ENCODE results near the gene MYO1G. TPM values are rescaled to one million over a fixed set of nuclear protein-coding genes. Genes with fewer than 3 reads are reported as not detected.

The MYO1G gene
- total RNA-seq, 6 experiments from 2014 or later = 0.92 to 4.5 (median 2.0) TPM

DNA sequence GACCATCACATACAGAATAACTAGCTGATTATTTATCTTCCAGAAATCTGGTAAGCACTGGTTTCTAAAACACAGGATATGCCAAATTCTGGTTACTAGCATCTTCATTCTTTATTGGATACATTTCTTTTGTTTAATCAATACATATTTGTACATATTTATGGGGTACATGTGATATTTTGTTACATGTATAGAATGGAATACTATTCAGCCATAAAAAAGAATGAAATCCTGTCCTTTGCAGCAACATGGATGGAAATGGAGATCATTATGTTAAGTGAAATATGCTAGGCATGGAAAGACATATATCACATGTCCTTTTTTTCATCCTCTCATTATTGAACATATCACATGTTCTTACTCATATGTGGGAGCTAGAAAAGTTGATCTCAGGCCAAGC lies 60.8 kb downstream of the MYO1G start:
- no peak overlapping the region for H3K4me3 ChIP-seq
- TF ChIP-seq, protein P1, sequence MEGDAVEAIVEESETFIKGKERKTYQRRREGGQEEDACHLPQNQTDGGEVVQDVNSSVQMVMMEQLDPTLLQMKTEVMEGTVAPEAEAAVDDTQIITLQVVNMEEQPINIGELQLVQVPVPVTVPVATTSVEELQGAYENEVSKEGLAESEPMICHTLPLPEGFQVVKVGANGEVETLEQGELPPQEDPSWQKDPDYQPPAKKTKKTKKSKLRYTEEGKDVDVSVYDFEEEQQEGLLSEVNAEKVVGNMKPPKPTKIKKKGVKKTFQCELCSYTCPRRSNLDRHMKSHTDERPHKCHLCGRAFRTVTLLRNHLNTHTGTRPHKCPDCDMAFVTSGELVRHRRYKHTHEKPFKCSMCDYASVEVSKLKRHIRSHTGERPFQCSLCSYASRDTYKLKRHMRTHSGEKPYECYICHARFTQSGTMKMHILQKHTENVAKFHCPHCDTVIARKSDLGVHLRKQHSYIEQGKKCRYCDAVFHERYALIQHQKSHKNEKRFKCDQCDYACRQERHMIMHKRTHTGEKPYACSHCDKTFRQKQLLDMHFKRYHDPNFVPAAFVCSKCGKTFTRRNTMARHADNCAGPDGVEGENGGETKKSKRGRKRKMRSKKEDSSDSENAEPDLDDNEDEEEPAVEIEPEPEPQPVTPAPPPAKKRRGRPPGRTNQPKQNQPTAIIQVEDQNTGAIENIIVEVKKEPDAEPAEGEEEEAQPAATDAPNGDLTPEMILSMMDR (IDR thresholded peaks at IDR 0.05) = no peak
- no peak for TF ChIP-seq POLR2A (IDR thresholded peaks at IDR 0.05)
- H3K27me3 ChIP-seq = no peaks in the 10 kb centered on the region
- ATAC-seq = no peak
- DNase-seq = no peak
- no peaks in the 10 kb centered on the region for H3K9me3 ChIP-seq
- no peak overlapping the region for H3K27ac ChIP-seq
- no peaks in the 10 kb centered on the region for H3K4me1 ChIP-seq
- intact Hi-C loops (cut with DNase I) = no loop called here
- H3K36me3 ChIP-seq = no peaks in the 10 kb centered on the region

DNA sequence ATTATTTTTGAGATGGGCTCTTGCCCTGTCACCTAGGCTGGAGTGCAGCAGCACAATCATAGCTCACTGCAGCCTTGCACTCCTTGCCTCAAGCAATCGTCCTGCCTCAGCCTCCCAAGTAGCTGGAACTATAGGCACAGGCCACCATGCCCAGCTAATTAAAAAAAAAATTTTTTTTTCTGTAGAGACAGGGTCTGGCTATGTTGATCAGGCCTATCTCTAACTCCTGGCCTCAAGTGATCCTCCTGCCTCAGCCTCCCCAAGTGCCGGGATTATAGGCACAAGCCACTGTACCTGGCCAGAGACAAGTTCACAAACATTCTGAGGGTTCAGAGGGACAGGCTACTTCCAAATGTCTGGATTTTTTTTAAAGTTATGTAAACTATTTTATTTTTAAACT lies 61.4 kb downstream of the MYO1G start:
- intact Hi-C loops (cut with DNase I) = no loop called here
- Histone ChIP-seq H3K27me3 (no peaks in the 10 kb centered on the region), H3K4me1 (no peaks in the 10 kb centered on the region), H3K27ac (no peak overlapping the region), H3K4me3 (no peak overlapping the region), H3K36me3 (no peaks in the 10 kb centered on the region), H3K9me3 (no peaks in the 10 kb centered on the region)
- TF ChIP-seq POLR2A (IDR thresholded peaks at IDR 0.05) = no peak
- TF ChIP-seq, protein P1 (IDR thresholded peaks at IDR 0.05) = no peak
- 87% methylated on average over 2 of the region's 2 CpGs for WGBS (ENCODE audit: insufficient coverage, low coverage, low lambda C conversion rate, missing lambda C conversion rate)
- ATAC-seq (no peak), DNase-seq (no peak)

DNA sequence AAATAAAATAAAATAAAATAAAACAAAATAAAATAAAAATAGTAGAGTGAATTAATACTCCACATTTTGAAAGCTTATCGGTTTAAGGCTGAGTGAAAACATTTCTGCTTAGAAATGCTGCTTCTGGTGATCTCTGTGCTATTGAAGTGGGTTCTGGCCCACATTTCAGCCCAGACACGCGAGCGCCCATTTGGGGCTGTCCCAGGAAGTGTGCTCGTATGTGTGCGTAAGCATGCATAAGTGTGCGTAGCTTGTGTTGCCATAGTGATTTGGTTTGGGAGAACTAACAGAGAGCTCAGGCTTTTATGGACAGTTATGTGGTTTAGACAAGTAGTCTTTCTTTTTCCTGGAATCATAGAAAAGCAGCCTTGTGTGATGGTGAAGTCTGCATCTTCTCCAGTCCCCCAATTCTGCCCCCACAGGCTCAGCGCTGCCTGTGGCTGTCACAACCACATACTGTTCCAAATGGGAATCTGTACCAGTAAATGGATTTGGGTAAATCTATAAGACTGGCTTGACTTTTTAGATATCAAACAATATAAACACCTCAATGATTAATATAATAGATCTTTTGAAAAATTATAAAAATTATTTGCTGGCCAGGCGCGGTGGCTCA lies 63.7 kb downstream of the MYO1G start:
- ATAC-seq (no peak), DNase-seq (no peak)
- TF ChIP-seq POLR2A (IDR thresholded peaks at IDR 0.05) = no peak
- TF ChIP-seq, protein P1 (IDR thresholded peaks at IDR 0.05) = no peak
- intact Hi-C loops (cut with DNase I) = no loop called here
- H3K9me3 ChIP-seq = no peaks in the 10 kb centered on the region
- WGBS (ENCODE audit: insufficient coverage, low coverage, low lambda C conversion rate, missing lambda C conversion rate) = 71% methylated on average over 10 of the region's 10 CpGs
- H3K27ac ChIP-seq = no peak overlapping the region
- no peaks in the 10 kb centered on the region for H3K36me3 ChIP-seq
- H3K4me3 ChIP-seq = no peak overlapping the region
- peaks cover 0 to 4% (median 0%) of the 10 kb centered on the region in 4 donors for H3K4me1 ChIP-seq
- H3K27me3 ChIP-seq = no peaks in the 10 kb centered on the region

DNA sequence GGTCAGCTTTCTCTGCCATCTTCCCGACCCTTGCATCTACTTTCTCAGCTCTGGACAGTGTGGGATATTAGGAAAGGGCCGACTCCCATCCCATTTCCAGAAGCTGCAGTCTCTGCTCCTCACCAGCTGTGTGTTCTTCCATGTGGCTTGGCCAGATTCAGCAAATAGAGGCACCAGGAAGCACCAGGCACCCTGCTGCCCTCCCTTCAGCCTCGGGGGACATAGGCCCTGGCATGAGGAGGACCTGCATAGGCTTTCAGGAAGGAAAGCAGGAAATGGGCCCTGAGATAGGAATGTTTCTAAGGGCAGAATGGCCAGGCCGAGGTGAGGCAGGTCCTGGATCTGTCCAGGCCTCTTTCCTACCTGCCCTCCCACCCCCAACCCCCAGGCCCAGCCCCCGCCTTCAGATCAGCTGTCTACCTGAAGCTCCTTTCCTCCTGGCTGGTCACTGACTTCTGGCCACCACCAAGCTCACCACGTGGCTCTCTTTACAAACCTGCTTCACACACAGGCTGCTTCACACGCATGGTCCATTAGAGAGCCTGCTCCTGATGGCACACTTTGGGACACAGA lies 66.0 kb downstream of the MYO1G start:
- no peak overlapping the region for H3K4me3 ChIP-seq
- no peaks in the 10 kb centered on the region for H3K36me3 ChIP-seq
- 40% methylated on average over 4 of the region's 7 CpGs for WGBS (ENCODE audit: insufficient coverage, low coverage, low lambda C conversion rate, missing lambda C conversion rate)
- intact Hi-C loops (cut with DNase I) = no loop called here
- ATAC-seq (no peak), DNase-seq (no peak)
- no peaks in the 10 kb centered on the region for H3K9me3 ChIP-seq
- peaks cover 0 to 4% (median 0%) of the 10 kb centered on the region in 4 donors for H3K4me1 ChIP-seq
- no peak for TF ChIP-seq POLR2A (IDR thresholded peaks at IDR 0.05)
- TF ChIP-seq, protein P1 (IDR thresholded peaks at IDR 0.05) = no peak
- H3K27ac ChIP-seq = no peak overlapping the region
- no peaks in the 10 kb centered on the region for H3K27me3 ChIP-seq

Other genes with a start within 250 kb of the MYO1G start
- 10 to 100 TPM in 4 of 6 experiments, 1 to 10 TPM in 2; 8.6 to 36.3 (median 28.6) TPM for gene ZMIZ2, start 230.2 kb downstream of the MYO1G start, total RNA-seq
- gene PPIA, start 182.3 kb downstream of the MYO1G start, total RNA-seq = 1,000 to 10,000 TPM in 2 of 6 experiments, 100 to 1,000 TPM in 4; 530 to 1,528 (median 637) TPM
- gene H2AZ2, start 130.9 kb downstream of the MYO1G start, total RNA-seq = 10 to 100 TPM; 49.3 to 69.1 (median 60.9) TPM
- 1 to 10 TPM; 4.9 to 6.9 (median 6.7) TPM for gene PURB, start 93.5 kb downstream of the MYO1G start, total RNA-seq
- gene CCM2, start 21.2 kb upstream of the MYO1G start, total RNA-seq = 10 to 100 TPM; 29.4 to 70.7 (median 37.9) TPM
- gene NACAD, start 110.0 kb upstream of the MYO1G start, total RNA-seq = under 1 TPM in 5 of 6 experiments, not detected in 1; 0.09 to 0.42 (median 0.12) TPM
- gene TBRG4, start 132.7 kb upstream of the MYO1G start, total RNA-seq = 10 to 100 TPM; 33.0 to 57.1 (median 41.7) TPM
- 10 to 100 TPM in 4 of 6 experiments, 1 to 10 TPM in 2; 3.6 to 25.9 (median 23.4) TPM for gene RAMP3, start 178.8 kb upstream of the MYO1G start, total RNA-seq

Data from right lobe of liver (tissue), 6 donors.